AG09309 (cell line): ENCODE measurements around the gene VPS39.
A peak's percentile ranks its signal among the peaks of the same experiment; 100 is the strongest.

Experiments
- DNase-seq: peaks from one replicate; pipeline ENCODE4 v3.0.0-alpha.2; 2010; ENCODE audit warnings: low read depth
- H3K4me3 ChIP-seq: 2 replicates; pipeline ENCODE4 v1.5.1; 2011; ENCODE audit warnings: mild to moderate bottlenecking, low read depth, low read length, moderate library complexity; ENCODE audit not compliant: control insufficient read depth
- CTCF ChIP-seq: IDR thresholded peaks from 2 replicates; pipeline ENCODE4 v1.5.1; 2011; ENCODE audit warnings: mild to moderate bottlenecking, low read depth, low read length, inconsistent platforms; ENCODE audit not compliant: insufficient read depth, control insufficient read depth; ENCODE audit errors: missing control alignments

The VPS39 gene

GRCh38 chr15:42133886-42134502, 74.1 kb downstream of the VPS39 start:
- DNase-seq = no peak
- no peak overlapping the region for H3K4me3 ChIP-seq
- peak; percentile 68 for TF ChIP-seq CTCF

DNA sequence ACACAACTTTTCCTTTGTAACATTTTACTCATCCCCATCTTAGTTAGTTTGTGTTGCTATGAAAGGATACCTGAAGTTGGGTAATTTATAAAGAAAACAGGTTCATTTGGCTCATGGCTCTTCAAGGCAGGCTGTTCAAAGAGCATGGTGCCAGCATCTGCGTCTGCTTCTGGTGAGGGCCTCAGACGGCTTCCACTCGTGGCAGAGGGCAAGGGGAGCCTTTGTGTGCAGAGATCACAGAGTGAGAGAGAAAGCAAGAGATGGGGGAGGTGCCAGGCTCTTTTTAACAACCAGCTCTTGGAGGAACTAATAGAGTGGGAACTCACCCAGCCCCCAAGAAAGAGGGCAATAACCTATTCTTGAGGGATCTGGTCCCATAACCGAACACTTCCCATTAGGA, 74.7 kb downstream of the VPS39 start:
- no peak for DNase-seq

GRCh38 chr15:42131826-42132806, 76.0 kb downstream of the VPS39 start:
- no peak for DNase-seq
- no peak for TF ChIP-seq CTCF
- H3K4me3 ChIP-seq = no peak overlapping the region

More for the DNA sequence above, 74.7 kb downstream of the VPS39 start:
- no peak overlapping the region for H3K4me3 ChIP-seq
- TF ChIP-seq CTCF = no peak

- TF ChIP-seq CTCF = no peak
- no peak for DNase-seq
- no peak overlapping the region for H3K4me3 ChIP-seq
Measured at GRCh38 chr15:42131006-42131405, 77.1 kb downstream of the VPS39 start.

- DNase-seq = no peak
- no peak for TF ChIP-seq CTCF
Measured at GRCh38 chr15:42130246-42130986, 77.7 kb downstream of the VPS39 start.

DNA sequence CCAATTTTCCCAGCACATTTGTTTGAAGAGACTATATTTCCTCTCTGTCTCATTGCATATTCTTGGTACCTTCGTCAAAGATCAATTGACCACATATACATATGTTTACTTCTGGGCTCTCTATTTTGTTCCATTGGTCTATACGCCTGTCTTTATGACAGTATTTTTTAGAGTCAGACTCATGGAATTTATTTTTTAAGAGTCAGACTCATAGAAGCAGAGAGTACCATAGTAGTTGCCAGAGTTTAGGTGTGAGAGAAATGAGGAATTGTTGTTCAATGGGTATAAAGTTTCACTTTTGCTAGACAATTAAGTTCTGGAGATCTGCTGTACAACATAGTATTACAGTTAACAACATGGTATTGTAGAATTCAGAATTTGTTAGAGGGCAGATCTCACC, 78.7 kb downstream of the VPS39 start:
- no peak for TF ChIP-seq CTCF
- DNase-seq = no peak
- no peak overlapping the region for H3K4me3 ChIP-seq

More at GRCh38 chr15:42130246-42130986, 77.7 kb downstream of the VPS39 start:
- no peak overlapping the region for H3K4me3 ChIP-seq
